ENCODE measurements around the gene SHANK2. TPM values are rescaled to one million over a fixed set of nuclear protein-coding genes. Genes with fewer than 3 reads are reported as not detected.

SHANK2 gene
- total RNA-seq, 1 donor from 2014 or later = 0.97 TPM

- peaks cover 21% of the 10 kb centered on the region for H3K4me1 Mint-ChIP-seq (ENCODE audit: low read depth)
- H3K9me3 Mint-ChIP-seq (ENCODE audit: low read depth) = peaks cover 17% of the 10 kb centered on the region
- H3K4me3 Mint-ChIP-seq (ENCODE audit: unreplicated experiment) = no peak overlapping the region
- TF ChIP-seq CTCF (IDR thresholded peaks at IDR 0.05) = no peak
- H3K27ac Mint-ChIP-seq (ENCODE audit: unreplicated experiment) = no peak overlapping the region
- peaks cover 4% of the 10 kb centered on the region for H3K36me3 Mint-ChIP-seq (ENCODE audit: low read depth)
- H3K27me3 Mint-ChIP-seq (ENCODE audit: low read depth) = peaks cover 38% of the 10 kb centered on the region
- DNase-seq (ENCODE audit: low spot score) = no peak
Measured at GRCh38 chr11:71285111-71285510, 32.7 kb upstream of the SHANK2 start.

DNA sequence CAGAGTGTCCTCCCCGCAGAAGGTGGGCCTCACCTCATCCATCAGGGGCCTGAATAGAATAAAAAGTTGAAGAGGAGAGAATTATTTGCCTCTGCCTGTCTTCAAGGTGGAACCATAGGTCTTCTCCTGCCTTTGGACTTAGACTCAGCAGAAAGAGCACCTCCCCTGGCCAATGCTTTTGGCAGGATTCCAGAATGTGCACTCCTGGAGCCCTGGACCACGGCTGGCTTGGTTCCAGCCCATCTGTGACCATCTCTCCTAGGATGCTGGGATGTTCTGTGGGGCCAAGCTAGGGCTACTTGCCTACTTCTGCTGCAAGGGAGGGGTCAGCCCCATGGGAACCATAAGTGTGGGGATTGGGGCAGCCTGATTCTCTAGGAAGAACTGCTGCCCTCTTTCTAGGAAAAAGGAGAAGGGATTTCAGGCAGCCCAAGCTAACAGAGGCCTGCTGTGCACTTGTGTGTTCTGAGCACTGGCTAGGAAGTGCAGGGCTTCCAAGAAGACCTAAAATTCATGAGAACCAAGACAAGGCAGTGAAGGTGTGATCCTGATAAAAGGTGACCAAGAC lies 32.2 kb upstream of the SHANK2 start:
- H3K4me3 Mint-ChIP-seq (ENCODE audit: unreplicated experiment) = no peak overlapping the region
- peaks cover 21% of the 10 kb centered on the region for H3K4me1 Mint-ChIP-seq (ENCODE audit: low read depth)
- peaks cover 14% of the 10 kb centered on the region for H3K9me3 Mint-ChIP-seq (ENCODE audit: low read depth)
- H3K27me3 Mint-ChIP-seq (ENCODE audit: low read depth) = peaks cover 43% of the 10 kb centered on the region
- no peak for TF ChIP-seq CTCF (IDR thresholded peaks at IDR 0.05)
- no peak overlapping the region for H3K27ac Mint-ChIP-seq (ENCODE audit: unreplicated experiment)
- H3K36me3 Mint-ChIP-seq (ENCODE audit: low read depth) = peaks cover 1% of the 10 kb centered on the region
- DNase-seq (ENCODE audit: low spot score) = no peak

DNA sequence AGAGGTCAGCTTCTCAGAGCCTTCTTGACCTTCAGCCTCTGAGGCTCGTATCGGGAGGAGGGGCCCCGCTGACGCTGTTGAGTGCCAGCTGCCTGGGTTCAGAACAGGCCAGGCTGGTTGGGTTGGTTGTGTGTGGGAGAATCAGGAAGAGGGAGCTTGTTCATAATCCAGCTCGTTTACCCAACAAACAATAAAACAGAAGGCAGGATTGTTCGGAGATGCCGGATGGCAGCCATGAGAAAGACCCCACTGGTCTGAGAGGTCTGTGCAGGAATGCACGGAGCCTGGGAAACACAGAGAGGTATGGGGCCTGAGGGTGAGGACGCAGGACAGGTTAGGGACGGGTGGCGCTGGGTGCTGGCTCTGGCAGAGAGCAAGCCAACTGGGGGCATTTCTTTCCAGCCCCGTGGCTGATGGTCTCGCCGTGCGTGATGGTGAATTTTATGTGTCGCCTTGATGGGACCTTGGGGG lies 31.6 kb upstream of the SHANK2 start:
- Mint-ChIP-seq H3K27me3 (ENCODE audit: low read depth) (peaks cover 49% of the 10 kb centered on the region), H3K36me3 (ENCODE audit: low read depth) (no peaks in the 10 kb centered on the region), H3K27ac (ENCODE audit: unreplicated experiment) (no peak overlapping the region), H3K9me3 (ENCODE audit: low read depth) (peaks cover 8% of the 10 kb centered on the region), H3K4me1 (ENCODE audit: low read depth) (peaks cover 21% of the 10 kb centered on the region), H3K4me3 (ENCODE audit: unreplicated experiment) (no peak overlapping the region)
- TF ChIP-seq CTCF (IDR thresholded peaks at IDR 0.05) = no peak
- no peak for DNase-seq (ENCODE audit: low spot score)

GRCh38 chr11:71282581-71283351 lies 30.4 kb upstream of the SHANK2 start:
- Mint-ChIP-seq H3K36me3 (ENCODE audit: low read depth) (no peaks in the 10 kb centered on the region), H3K4me3 (ENCODE audit: unreplicated experiment) (no peak overlapping the region), H3K27ac (ENCODE audit: unreplicated experiment) (no peak overlapping the region), H3K9me3 (ENCODE audit: low read depth) (no peaks in the 10 kb centered on the region), H3K4me1 (ENCODE audit: low read depth) (peaks cover 16% of the 10 kb centered on the region), H3K27me3 (ENCODE audit: low read depth) (peaks cover 55% of the 10 kb centered on the region)
- TF ChIP-seq CTCF (IDR thresholded peaks at IDR 0.05) = no peak
- DNase-seq (ENCODE audit: low spot score) = no peak

DNA sequence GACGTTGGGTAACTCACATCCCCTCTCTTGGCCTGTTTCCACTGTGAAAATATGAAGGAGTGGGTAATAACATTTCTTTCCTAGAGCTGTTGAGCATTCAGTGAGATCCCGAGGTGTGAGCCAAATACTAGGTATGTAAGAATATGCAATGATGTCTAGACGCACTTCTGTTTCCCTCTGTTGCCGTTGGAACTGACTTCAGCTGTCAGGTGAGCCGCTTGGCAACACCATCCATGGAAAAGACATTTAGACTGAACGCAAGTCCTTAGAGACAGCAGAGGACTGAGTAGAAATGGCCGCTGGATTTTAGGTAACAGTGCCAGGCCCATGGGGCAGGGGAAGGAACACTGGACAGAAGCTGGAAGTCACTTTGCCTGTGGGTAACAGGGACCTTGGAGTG lies 29.5 kb upstream of the SHANK2 start:
- Mint-ChIP-seq H3K27ac (ENCODE audit: unreplicated experiment) (no peak overlapping the region), H3K4me1 (ENCODE audit: low read depth) (peaks cover 6% of the 10 kb centered on the region), H3K9me3 (ENCODE audit: low read depth) (no peaks in the 10 kb centered on the region), H3K27me3 (ENCODE audit: low read depth) (peaks cover 61% of the 10 kb centered on the region), H3K4me3 (ENCODE audit: unreplicated experiment) (no peak overlapping the region), H3K36me3 (ENCODE audit: low read depth) (no peaks in the 10 kb centered on the region)
- no peak for TF ChIP-seq CTCF (IDR thresholded peaks at IDR 0.05)
- DNase-seq (ENCODE audit: low spot score) = no peak
